C4-2B (cell line): ENCODE results near the gene ODAM.

ENCODE experiments used
- ZFX ChIP-seq: fragments of 450-650 bp; IDR thresholded peaks from 2 replicates; pipeline ENCODE4 v1.6.1; 2017
- TF ChIP-seq, protein P1 (sequence below): fragments of 450-650 bp; conservative IDR thresholded peaks from 2 replicates; pipeline ENCODE4 v1.5.1; 2017; ENCODE audit warnings: mild to moderate bottlenecking

DNA sequence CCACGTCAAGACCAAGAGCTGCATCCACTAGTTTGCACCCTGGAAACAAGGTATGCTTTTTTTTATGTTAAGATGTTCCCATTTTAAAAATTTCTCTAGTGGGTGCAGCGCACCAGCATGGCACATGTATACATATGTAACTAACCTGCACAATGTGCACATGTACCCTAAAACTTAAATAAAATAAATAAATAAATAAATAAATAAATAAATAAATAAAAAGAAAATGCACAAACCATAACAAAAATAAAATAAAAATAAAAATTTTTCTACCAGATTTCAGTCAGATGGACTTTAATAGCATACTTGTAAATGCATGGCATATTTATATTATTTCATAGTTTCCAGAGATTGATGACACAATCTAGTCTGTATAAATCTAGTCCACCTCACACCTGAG, 43.4 kb upstream of the ODAM start:
- TF ChIP-seq, protein P1, sequence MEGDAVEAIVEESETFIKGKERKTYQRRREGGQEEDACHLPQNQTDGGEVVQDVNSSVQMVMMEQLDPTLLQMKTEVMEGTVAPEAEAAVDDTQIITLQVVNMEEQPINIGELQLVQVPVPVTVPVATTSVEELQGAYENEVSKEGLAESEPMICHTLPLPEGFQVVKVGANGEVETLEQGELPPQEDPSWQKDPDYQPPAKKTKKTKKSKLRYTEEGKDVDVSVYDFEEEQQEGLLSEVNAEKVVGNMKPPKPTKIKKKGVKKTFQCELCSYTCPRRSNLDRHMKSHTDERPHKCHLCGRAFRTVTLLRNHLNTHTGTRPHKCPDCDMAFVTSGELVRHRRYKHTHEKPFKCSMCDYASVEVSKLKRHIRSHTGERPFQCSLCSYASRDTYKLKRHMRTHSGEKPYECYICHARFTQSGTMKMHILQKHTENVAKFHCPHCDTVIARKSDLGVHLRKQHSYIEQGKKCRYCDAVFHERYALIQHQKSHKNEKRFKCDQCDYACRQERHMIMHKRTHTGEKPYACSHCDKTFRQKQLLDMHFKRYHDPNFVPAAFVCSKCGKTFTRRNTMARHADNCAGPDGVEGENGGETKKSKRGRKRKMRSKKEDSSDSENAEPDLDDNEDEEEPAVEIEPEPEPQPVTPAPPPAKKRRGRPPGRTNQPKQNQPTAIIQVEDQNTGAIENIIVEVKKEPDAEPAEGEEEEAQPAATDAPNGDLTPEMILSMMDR, result no peak
- no peak for TF ChIP-seq ZFX
